HG03354 (cell line): ENCODE data around the gene LMNTD2.

Experiments
- ATAC-seq: cut with Tn5 transposase; IDR thresholded peaks from one replicate; pipeline ENCODE4 v1.9.1; 2021; ENCODE audit warnings: mild to moderate bottlenecking; ENCODE audit not compliant: unreplicated experiment, poor library complexity, severe bottlenecking

LMNTD2 gene

DNA sequence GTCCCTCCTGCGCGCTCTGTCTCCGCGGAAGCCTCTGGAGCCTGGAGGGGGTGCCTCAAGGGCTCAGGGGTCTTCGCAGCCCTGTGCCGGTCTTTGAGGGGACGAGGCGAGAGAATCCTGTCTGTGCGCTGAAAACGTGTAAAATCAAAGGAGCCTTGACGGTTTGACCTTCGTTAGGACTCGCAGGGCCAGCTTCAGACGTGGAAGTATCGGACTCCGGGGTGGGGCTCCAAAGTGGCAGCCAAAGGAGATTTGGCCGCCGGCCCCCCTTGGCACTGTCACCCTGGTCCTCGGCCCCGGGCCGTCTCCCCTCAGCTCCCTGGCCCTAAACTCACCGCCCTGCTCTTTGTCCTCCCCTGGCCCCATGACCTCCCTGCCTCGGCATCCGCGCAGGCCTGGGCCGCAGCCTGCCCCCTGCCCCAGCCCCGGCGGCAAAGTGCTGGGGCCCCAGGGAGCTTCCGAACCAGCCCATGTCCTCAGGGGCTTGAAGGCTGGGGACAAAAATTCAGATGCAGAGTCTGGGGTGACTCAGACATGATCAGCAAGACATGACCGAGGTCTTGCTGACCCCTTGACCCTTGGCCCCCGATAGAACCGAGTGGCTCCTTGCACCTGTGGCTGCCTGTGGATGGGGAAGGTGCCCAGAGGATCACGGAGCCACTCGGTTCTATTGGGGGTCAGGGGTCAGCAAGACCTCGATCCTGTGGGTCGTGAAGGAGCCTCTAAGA is 8.8 kb upstream of the LMNTD2 start:
- ATAC-seq, result no peak

DNA sequence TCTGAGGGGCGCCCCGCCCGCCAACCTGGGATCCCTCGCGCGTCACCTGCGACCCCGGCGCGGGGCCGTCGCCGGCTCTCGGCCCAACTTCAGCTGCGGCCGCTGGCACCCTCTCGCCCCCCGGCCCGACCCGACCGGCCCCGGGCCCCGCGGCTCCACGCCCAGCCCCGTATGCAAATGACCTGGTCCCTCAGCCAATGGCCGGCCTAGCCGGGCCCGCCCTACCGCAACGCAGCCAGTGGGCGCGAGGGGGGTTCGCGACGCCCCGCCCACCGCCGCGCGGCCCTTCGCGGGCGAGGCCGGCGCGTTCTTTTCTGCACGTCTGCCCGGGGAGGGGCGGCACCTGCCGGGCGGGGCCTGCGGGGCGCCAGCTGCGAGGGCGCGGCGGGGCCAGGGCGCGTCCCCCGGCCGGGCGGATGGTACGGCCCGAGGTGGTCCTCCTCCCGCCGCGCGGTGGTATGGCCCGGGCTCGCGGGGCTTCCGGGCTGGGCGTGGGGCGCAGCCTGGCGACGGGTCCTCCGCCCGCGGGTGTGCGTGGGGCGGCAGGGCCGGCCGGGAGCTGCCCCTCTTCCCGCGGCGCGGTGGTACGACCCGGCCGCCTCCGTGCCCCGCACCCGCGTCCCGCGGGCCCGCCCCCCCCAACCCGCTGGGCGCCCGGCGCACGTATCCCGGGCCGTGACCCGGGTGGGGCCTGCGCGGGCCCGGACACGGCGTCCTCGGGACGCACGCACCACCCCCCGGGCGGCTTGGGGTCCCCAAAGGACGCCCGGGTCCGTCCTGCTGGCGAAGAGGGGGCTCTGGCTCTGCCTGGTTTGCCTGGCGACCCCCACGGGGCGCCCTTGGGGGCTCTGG is 8.0 kb upstream of the LMNTD2 start:
- ATAC-seq, result peak; percentile 87

DNA sequence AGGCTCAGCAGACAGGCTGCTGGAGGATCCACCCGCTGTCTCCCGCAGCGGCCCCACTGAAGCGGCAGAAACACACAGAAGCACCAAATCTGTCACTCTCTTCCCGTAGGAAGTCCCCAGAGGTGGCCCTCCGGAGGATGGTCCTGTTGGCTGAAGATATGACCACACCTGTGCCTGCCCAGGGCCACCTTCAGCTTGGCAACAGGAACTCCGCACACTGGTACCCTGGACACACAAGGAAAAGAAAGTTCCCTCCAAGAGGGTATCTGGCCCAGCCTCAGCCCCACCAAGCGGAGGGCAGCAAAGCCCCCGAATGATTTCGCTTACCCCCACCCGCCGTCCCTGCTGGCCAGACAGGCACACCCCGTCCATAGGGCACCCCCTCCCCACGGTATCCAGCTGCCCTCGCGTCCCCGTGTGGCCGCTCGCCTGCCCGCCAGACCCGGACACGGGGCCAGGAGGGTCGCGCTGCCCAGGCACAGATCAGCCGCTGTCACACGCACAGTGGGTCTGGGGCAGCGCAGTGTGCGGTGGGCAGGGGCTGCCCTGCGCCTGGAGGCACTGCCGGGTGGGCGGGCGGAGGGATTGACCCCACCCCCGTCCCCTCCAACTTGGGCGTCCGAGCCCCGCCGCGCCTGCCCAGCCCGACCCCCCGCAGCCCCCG is 7.2 kb upstream of the LMNTD2 start:
- peak; percentile 2 for ATAC-seq

DNA sequence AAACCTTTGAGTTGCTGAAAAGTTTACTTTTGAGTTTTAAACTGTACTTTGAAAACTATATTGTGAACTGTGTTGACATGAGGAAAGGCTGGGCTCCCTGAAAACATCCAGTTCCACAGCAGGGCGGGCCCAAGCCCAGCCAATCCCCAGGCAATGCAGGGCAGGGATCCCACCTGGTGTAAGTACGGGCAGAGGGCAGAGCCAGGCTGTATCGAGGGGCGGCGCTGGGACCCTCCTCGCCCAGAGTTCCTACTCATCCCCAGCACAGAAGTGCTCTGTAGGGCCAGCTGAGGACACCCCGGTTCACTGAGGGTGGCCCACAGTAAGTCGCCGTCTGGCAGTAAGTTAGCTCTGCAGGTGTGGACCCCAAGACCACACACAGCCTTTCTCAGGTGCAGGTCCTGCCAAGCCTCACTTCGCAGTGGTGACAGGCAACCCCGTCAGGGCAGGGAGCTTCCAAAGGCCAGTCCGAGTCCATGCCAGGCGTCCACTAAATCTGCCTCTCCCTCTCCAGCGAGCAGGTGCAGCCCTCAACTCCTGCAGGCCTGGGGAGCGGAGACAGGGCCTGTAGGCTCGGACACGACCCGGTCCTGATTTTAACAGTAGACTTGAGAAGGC is 6.6 kb upstream of the LMNTD2 start:
- no peak for ATAC-seq

DNA sequence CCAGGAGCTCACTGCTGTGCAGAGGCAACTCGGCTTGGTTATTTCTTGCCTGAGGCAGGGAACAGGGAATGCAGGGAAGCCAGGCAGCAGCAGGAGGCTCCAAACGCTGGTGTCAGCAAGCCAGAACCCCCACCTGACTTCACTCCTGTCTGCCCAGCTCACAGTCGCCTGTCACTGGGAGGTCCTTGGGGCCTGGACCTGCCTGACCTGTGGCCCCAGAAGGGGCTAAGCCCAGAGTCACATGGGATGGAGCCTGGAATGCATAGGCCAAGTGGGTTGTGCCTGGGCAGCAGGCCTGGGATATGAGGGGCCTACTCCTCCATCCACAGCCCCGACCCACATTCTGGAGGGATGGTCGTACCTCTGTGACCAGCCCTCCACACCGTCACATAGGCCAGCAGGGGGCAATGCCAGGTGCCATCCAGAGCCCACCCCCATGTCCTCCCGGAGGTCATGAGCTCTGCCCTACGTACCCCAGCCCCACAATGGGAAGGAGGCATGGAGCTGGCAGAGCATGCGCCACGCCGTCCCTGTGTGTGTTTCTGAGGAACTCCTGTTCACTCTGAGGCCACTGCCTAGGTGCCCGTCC is 5.5 kb upstream of the LMNTD2 start:
- no peak for ATAC-seq

DNA sequence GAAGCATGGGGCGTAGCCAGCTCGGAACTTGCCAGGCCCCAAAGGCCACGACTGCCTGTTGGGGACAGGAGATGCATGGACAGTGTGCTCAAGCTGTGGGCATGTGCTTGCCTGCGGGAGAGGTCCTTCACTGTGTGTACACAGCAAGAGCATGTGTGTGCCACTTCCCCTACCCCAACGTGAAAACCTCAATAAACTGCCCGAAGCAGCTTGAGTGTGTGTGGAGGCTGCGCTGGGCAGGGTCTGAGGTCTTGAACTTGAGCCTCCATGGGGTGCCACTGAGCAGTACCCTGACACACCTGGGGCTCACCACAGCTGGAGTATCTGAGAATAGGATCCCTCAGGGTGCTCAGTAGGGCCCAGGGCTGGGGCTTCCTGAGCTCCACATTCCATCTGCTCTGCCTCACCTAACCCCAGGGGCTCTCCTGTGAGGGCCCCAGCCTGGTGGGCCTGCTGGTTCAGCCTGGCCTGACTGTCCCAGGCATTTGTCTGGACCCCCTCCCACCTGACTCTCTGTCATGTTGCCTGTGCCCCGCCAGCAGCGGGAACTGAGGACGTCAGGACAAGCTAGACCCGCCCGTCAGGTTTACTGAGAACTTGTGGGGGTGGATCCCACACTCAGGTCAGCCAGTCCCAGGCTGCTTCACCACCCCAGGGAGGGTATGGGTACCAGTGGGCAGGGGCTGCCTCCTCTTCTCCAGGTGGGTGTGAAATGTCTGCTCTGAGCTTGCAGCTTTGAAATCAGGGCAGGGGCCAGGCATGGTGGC is 3.5 kb upstream of the LMNTD2 start:
- ATAC-seq, result no peak

DNA sequence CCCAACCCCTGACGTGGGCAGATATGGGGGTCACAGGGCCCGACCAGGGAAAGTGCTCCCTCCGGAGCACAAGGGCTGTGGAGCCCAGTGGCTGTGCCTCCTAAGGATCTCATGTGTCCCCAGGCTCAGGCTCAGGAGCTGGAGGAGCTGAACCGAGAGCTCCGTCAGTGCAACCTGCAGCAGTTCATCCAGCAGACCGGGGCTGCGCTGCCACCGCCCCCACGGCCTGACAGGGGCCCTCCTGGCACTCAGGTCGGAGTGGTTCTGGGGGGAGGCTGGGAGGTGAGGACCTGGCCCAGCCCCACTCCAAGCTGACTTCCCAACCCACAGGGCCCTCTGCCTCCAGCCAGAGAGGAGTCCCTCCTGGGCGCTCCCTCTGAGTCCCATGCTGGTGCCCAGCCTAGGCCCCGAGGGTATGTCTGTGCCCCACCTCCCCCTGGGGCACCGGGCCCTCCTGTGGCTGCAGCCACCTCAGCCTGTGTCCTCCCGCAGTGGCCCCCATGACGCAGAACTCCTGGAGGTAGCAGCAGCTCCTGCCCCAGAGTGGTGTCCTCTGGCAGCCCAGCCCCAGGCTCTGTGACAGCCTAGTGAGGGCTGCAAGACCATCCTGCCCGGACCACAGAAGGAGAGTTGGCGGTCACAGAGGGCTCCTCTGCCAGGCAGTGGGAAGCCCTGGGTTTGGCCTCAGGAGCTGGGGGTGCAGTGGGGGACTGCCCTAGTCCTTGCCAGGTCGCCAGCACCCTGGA is 2.7 kb upstream of the LMNTD2 start:
- ATAC-seq, result no peak

DNA sequence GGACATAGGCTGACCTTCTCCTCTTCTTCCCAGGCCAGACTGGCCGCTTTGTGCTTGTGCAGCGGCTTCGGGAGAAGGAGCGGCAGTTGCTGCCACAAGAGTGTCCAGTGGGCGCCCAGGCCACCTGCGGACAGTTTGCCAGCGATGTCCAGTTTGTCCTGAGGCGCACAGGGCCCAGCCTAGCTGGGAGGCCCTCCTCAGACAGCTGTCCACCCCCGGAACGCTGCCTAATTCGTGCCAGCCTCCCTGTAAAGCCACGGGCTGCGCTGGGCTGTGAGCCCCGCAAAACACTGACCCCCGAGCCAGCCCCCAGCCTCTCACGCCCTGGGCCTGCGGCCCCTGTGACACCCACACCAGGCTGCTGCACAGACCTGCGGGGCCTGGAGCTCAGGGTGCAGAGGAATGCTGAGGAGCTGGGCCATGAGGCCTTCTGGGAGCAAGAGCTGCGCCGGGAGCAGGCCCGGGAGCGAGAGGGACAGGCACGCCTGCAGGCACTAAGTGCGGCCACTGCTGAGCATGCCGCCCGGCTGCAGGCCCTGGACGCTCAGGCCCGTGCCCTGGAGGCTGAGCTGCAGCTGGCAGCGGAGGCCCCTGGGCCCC is 1.6 kb upstream of the LMNTD2 start:
- no peak for ATAC-seq

DNA sequence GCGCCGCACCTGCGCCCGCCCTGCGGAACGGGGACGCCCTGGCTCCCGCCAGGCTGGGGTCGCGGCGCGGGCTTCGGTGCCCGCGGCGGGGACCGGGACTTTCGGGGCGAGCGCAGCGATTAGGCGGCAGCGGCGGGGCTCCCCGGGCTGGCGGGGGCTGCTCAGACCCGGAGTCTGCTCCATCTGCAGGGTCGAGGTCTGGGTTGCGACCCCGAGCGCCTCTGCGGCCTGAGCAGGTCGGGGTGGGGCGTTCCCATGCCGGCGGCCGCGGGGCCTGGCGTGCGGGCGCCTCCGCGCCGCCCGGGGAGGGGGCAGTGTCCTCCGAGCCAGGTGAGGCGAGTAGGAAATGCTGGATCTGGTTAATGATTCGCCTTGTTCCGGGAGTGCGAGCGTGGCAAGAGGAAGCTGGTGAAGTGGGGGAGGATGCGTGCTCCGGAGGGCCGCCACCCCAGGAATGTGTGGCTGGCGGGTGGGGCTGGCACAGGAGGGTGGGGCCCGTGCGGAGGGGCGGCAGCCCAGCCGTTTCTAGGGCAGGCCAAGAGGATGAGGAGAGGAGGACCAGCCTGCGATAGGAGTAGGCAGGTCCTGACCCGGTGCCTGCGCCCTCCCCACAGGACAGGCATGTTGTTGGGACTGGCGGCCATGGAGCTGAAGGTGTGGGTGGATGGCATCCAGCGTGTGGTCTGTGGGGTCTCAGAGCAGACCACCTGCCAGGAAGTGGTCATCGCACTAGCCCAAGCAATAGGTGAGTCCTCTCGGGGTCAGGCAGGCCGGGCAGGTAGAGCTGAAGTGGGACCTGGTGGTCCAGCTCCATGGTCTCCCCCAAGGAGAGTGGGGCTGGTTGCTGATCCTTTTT is 838 bp upstream of the LMNTD2 start:
- ATAC-seq, result peak; percentile 42

DNA sequence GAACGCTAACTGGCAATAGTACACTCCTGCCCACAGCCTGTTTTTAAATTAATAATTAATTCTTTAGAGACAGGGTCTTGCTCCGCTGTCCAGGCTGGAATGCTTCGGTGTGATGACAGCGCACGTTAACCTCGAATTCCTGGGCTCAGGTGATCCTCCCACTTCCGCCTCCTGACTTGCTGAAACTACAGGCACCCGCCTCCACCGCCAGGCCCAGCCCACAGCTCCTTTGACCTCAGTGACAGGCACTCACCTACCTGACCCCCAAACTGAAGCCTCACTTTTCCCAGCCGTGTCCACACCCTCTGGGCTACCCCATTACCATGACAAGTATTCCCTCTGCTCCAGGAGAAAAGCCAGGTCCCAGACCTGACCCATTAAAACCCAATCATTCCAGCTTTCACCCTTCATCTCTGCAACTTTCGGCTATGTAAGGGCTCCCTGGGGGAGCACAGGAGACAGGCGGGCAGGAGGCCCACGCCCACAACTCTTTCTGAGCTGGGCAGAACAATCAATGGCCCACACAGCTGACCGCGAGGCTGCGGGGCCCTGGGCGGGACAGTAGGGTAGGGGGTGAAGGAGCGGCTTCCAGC is 730 bp downstream of the LMNTD2 start:
- no peak for ATAC-seq

DNA sequence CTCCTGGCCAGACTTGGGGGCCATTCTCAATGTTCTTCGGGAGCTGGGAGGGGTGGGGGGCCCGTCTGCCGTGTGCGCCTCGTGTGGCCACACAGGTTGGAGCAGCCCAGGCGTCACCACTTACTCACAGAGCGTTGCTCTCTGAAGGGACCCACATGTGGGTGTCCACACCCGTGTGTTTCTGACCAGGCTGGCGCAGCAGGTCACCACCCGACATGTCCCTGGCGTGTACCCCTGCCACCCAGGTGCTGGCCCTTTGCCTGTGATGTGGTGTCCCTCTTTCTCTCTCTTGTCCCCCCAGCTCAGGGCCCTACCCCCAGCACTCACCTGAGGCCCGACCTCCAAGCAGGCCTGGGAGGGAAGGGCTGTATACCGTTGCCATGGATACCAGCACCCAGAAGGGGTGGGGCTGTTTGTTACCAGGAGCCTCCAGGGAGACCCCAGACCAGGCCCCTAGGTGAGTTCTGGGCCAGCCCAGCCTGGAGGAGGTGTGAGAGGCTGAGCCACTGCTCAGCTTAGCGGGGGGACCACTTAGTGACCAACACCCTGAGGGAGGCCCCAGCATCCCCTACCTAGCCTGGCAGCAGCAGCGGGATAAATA is 1.4 kb downstream of the LMNTD2 start:
- no peak for ATAC-seq

DNA sequence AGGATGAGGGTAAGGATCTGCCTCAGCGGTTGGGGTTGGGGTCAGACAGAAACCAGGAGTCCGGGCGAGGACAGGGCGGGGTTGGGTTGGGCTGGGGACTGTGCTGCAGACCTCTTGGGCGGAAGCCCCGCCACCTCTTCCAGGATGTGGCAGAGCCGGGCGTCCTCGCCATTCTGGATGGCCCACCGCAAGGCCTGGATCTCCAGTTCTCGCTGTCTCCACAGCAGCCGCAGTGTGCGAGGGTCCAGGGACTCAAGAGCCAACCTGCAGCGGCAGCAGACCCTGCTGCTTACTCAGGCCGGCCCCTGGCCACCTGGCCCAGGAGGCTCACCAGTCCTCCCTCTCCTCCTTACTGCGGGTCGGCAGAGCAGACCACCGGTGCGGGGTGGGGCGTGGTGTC is 2.0 kb downstream of the LMNTD2 start:
- no peak for ATAC-seq

DNA sequence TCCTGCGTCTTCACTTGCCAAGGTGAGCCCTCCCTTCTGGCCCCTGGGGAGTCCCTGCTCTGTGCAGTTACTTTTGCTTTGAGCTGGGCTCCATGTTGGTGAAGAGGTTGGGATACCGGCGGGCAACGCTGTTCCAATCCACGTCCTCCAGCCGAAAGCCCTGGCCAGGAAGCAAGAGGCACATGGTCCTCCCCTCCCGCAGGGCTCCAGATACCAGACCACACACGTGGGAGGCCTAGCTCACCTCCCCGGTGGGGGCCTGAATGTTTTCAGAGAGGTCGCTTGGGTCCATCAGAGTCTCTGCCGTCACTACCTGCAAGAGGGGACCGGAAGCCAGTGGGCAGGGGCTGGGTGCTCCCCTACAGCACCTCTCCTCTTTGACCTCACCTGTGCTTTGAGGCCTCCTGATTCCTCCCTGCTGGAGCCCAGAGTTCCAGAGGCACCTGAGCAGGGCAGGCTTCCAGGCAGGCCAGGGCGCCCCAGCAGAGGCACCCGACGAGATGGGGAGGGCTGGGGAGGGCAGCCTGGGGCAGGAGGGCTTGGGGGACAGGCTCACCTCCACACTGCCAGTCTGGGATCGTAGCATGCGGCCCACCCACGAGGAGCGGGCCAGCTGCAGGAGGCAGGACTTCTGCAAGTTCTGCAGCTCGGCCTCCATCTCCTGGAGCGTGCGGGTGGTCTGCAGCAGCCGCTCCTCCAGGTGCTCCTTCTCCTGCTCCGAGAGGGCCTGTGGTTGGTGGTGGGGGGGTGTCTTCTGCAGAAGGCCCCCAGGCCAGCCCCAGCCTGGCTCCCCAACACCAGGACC is 3.0 kb downstream of the LMNTD2 start:
- no peak for ATAC-seq

DNA sequence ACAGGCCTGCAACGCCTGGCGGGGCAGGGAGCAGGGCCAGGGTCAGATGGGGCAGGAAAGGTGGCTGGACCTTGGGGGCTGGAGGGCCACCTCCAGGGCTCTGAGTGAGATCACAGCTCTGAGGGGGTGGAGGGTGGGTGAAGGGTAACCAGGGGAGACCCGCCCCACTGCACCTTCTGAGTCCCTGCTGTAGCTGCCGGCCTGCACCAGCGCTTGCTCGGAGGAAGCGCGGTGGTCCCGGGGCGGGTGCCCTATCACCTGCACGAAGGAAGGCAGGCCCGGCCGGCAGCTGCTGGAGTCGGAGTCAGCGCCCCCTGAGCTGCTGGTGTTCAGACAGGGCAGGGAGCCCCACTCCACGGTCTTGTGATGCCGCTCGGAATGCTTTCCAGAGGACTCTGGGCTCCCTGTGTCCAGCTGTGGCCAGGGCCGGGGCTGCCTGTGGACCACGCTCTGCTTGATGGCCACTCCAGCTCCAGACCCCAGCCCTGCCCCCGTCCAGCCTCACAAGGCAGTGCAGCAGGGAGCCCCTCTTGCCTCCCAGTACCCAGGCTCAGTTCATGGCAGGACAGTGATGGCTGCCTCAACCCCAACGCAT is 3.8 kb downstream of the LMNTD2 start:
- no peak for ATAC-seq
